Measurements from ENCODE around the gene ARHGAP1.

GRCh38 chr11:46697303-46697702 lies 3.1 kb downstream of the ARHGAP1 start:
- no peak for TF ChIP-seq MAZ (IDR thresholded peaks at IDR 0.05; ENCODE audit: borderline replicate concordance, low read depth, low read length)
- no peak for TF ChIP-seq PHF8 (IDR thresholded peaks at IDR 0.05; ENCODE audit: borderline replicate concordance, low read depth)
- TF ChIP-seq ELK1 (IDR thresholded peaks at IDR 0.05; ENCODE audit: low read depth, low read length) = no peak
- TF ChIP-seq CTCF (IDR thresholded peaks at IDR 0.05) = no peak
- TF ChIP-seq PBX3 (IDR thresholded peaks at IDR 0.05) = no peak
- TF ChIP-seq MAX (IDR thresholded peaks at IDR 0.05) = no peak
- no peak for TF ChIP-seq POLR2A (IDR thresholded peaks at IDR 0.05; ENCODE audit: low read length)
- no peak for TF ChIP-seq CHD2 (IDR thresholded peaks at IDR 0.05; ENCODE audit: low read length, partially characterized antibody)
- no peak for TF ChIP-seq HDAC2 (IDR thresholded peaks at IDR 0.05)
- TF ChIP-seq HMGXB4 (CRISPR knock-in tag; IDR thresholded peaks at IDR 0.05; ENCODE audit: borderline replicate concordance) = no peak
- no peak for TF ChIP-seq RFX5 (IDR thresholded peaks at IDR 0.05)
- no peak for TF ChIP-seq MAFK (IDR thresholded peaks at IDR 0.05; ENCODE audit: partially characterized antibody)
- TF ChIP-seq RARB (CRISPR knock-in tag; IDR thresholded peaks at IDR 0.05) = no peak
- no peak for TF ChIP-seq REST (IDR thresholded peaks at IDR 0.05)
